Vagina (tissue), 2 donors: ENCODE measurements around the gene MRC1. TPM values are rescaled to one million over a fixed set of nuclear protein-coding genes. Genes with fewer than 3 reads are reported as not detected.

Experiments used
- DNase-seq, 2 donors: peaks; one replicate each; pipeline ENCODE4 v3.0.0-alpha.2; 2017; ENCODE audit errors: extremely low spot score in 2 of 2
- H3K27ac ChIP-seq: fragments of 200-600 bp; sonication (generic); one replicate; pipeline ENCODE4 v1.5.1; 2019
- H3K27me3 ChIP-seq: fragments of 200-600 bp; sonication (generic); one replicate; pipeline ENCODE4 v1.5.1; 2019
- H3K36me3 ChIP-seq, 2 donors: fragments of 200-600 bp; sonication (generic); one replicate each; pipeline ENCODE4 v1.5.1; 2017 to 2019
- H3K4me1 ChIP-seq: fragments of 200-600 bp; sonication (generic); one replicate; pipeline ENCODE4 v1.5.1; 2019
- H3K4me3 ChIP-seq, 2 donors: fragments of 200-600 bp; sonication (generic); 1 replicate in 1 of 2; 2 replicates in 1 of 2; pipeline ENCODE4 v1.5.1; 2016 to 2019
- H3K9me3 ChIP-seq: fragments of 200-600 bp; sonication (generic); one replicate; pipeline ENCODE4 v1.5.1; 2019
- CTCF ChIP-seq, 3 experiments: fragments of 450-650 bp in 2 of 3; fragments of 200-600 bp in 1 of 3; sonication (generic) in 1 of 3; IDR thresholded peaks; one replicate each; pipeline ENCODE4 v1.5.1; 2017 to 2019; ENCODE audit warnings: antibody characterized with exemption in 3 of 3, mild to moderate bottlenecking in 2 of 3, moderate library complexity in 2 of 3
- POLR2A ChIP-seq, 2 donors: fragments of 450-650 bp; IDR thresholded peaks; one replicate each; pipeline ENCODE4 v1.6.1; 2017; ENCODE audit warnings: antibody characterized with exemption in 2 of 2, mild to moderate bottlenecking in 2 of 2, moderate library complexity in 2 of 2
- POLR2AphosphoS5 ChIP-seq, 2 donors: sonication (generic); formaldehyde crosslinking; IDR thresholded peaks; one replicate each; pipeline ENCODE4 v1.9.0; 2017; ENCODE audit warnings: antibody characterized with exemption in 2 of 2, mild to moderate bottlenecking in 2 of 2, low read depth in 1 of 2; ENCODE audit not compliant: insufficient read depth in 1 of 2
- intact Hi-C: fragments of 100-400 bp; cut with DNase I; formaldehyde crosslinking; loops from one replicate; pipeline ENCODE4 v1.15.1; 2023
- total RNA-seq: library from RNA; depleted of rRNA; stranded (reverse); fragments of >200 nt; gene quantifications from one replicate; pipeline ENCODE4 v1.2.3, GENCODE V29; 2016

Gene MRC1
- total RNA-seq, 1 donor from 2014 or later: 18.9 TPM

- TF ChIP-seq CTCF (IDR thresholded peaks at IDR 0.05) (no peak), POLR2AphosphoS5 (IDR thresholded peaks at IDR 0.05; ENCODE audit: insufficient read depth in 1 of 2, low read depth in 1 of 2) (no peak), POLR2A (IDR thresholded peaks at IDR 0.05) (no peak)
- intact Hi-C loops: no loop called here
- Histone ChIP-seq H3K27me3 (no peaks in the 10 kb centered on the region), H3K4me1 (no peaks in the 10 kb centered on the region), H3K4me3 (no peak overlapping the region), H3K27ac (no peak overlapping the region), H3K9me3 (no peaks in the 10 kb centered on the region), H3K36me3 (no peaks in the 10 kb centered on the region)
- DNase-seq: no peak
Observed at GRCh38 chr10:17904564-17904963, 95.4 kb downstream of the MRC1 start.

DNA sequence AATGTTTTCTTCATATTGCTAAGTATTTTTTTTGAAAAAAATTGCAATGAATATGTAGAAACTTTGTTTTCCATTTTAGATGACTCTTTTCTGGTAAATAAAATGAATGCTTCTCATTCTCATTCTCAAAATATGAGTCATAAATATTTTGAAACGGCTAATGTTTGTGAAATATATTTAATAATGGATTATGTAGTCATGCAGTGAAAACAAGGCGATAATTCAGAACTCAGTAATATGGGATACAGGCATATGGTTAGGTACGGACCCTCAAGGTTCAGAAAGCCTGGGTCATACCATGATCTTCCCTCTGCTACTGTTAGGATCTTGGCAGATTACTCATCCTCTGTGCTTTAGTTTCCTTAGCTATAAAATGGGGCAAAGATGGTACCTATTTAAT, 96.3 kb downstream of the MRC1 start:
- Histone ChIP-seq H3K27ac (no peak overlapping the region), H3K27me3 (no peaks in the 10 kb centered on the region), H3K36me3 (no peaks in the 10 kb centered on the region), H3K4me1 (no peaks in the 10 kb centered on the region), H3K9me3 (no peaks in the 10 kb centered on the region), H3K4me3 (no peak overlapping the region)
- no peak for DNase-seq
- intact Hi-C loops: no loop called here
- no peak for TF ChIP-seq CTCF (IDR thresholded peaks at IDR 0.05)
- no peak for TF ChIP-seq POLR2A (IDR thresholded peaks at IDR 0.05)
- no peak for TF ChIP-seq POLR2AphosphoS5 (IDR thresholded peaks at IDR 0.05; ENCODE audit: insufficient read depth in 1 of 2, low read depth in 1 of 2)

DNA sequence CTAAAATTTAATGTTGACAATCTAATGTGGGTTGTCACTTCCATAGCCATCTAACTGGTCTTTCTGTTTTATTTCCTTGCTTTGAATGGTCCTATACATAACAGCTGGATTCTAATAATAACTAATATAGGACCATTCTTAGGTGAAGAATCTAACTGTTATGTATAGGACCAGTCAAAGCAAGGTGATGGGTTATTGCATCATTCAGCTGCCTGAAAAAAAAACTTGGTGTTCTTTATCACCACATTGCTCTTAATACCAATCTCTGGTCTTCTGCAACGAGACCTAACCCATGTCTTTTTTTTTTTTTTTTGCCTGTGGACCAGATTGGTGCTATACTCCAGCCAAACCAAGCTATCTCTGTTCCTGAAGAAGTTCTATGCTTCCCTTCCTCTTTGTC, 96.9 kb downstream of the MRC1 start:
- intact Hi-C loops: no loop called here

DNA sequence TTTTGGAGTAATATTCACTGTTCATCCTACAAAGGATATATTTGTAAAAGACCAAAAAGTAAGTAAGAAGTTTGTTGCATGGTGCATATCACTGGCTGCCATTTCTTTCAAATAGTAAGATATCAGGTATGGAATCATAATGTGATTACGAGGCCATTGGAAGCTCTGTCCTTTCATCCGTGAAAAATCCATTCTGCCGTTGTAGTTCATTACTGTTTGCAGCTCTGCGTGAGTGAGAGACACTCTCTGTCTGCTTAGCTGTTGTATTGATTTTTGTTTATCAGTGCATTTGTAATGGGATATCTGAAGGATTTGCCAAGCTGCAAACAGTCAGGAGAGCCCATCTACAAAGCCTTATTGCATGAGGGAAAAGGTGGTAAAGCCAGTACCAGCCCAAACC, 98.5 kb downstream of the MRC1 start:
- no peak overlapping the region for H3K27ac ChIP-seq
- H3K27me3 ChIP-seq: no peaks in the 10 kb centered on the region
- H3K4me1 ChIP-seq: no peaks in the 10 kb centered on the region
- no peak for DNase-seq
- H3K4me3 ChIP-seq: no peak overlapping the region
- intact Hi-C loops: no loop called here
- no peak for TF ChIP-seq POLR2AphosphoS5 (IDR thresholded peaks at IDR 0.05; ENCODE audit: insufficient read depth in 1 of 2, low read depth in 1 of 2)
- TF ChIP-seq CTCF (IDR thresholded peaks at IDR 0.05): no peak
- TF ChIP-seq POLR2A (IDR thresholded peaks at IDR 0.05): no peak
- no peaks in the 10 kb centered on the region for H3K36me3 ChIP-seq
- no peaks in the 10 kb centered on the region for H3K9me3 ChIP-seq

More for the DNA sequence above, 96.9 kb downstream of the MRC1 start:
- Histone ChIP-seq H3K4me3 (no peak overlapping the region), H3K9me3 (no peaks in the 10 kb centered on the region), H3K27ac (no peak overlapping the region), H3K4me1 (no peaks in the 10 kb centered on the region), H3K36me3 (no peaks in the 10 kb centered on the region), H3K27me3 (no peaks in the 10 kb centered on the region)
- DNase-seq: no peak
- no peak for TF ChIP-seq POLR2A (IDR thresholded peaks at IDR 0.05)
- TF ChIP-seq POLR2AphosphoS5 (IDR thresholded peaks at IDR 0.05; ENCODE audit: insufficient read depth in 1 of 2, low read depth in 1 of 2): no peak
- no peak for TF ChIP-seq CTCF (IDR thresholded peaks at IDR 0.05)

DNA sequence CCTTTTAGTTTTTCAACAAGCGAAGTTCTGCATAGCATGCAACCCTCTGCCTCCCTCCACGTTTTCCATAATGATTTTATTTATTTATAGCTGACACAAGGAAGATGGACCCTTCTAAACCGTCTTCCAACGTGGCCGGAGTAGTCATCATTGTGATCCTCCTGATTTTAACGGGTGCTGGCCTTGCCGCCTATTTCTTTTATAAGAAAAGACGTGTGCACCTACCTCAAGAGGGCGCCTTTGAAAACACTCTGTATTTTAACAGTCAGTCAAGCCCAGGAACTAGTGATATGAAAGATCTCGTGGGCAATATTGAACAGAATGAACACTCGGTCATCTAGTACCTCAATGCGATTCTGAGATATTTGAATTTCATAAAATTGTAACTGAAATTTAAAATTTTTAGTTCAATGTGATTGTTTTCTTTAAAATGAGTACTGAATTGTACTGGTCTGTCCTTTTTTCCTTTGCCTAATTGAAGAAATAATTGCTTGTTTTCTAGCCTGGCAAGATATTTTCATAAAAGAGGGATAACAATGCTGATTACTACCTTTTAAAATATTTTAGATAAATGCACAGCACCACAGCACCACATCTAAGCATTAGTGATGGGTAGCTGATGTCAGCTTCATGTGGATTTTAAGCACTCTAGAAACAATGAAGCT, 101.1 kb downstream of the MRC1 start:
- Histone ChIP-seq H3K27me3 (no peaks in the 10 kb centered on the region), H3K27ac (no peak overlapping the region), H3K36me3 (no peaks in the 10 kb centered on the region), H3K4me3 (no peak overlapping the region), H3K9me3 (no peaks in the 10 kb centered on the region), H3K4me1 (no peaks in the 10 kb centered on the region)
- TF ChIP-seq POLR2AphosphoS5 (IDR thresholded peaks at IDR 0.05; ENCODE audit: insufficient read depth in 1 of 2, low read depth in 1 of 2): no peak
- peak in 1 of 3 experiments; percentile 36 for TF ChIP-seq CTCF (IDR thresholded peaks at IDR 0.05)
- DNase-seq: no peak
- intact Hi-C loops: no loop called here
